T-cell (primary cell): ENCODE data around the gene MIB1. TPM values are rescaled to one million over a fixed set of nuclear protein-coding genes. Genes with fewer than 3 reads are reported as not detected.

ENCODE experiments used
- ATAC-seq, 4 experiments: fragments of 200-7000 bp in 3 of 4; fragments of 150-1000 bp in 1 of 4; cut with Tn5 transposase; replicated peaks in 1 of 4; 1 replicate in 3 of 4; 2 replicates in 1 of 4; pipeline ENCODE4 v1.10.0; 2021; ENCODE audit warnings: moderate library complexity in 3 of 4, mild to moderate bottlenecking in 2 of 4, moderate number of reproducible peaks in 1 of 4
- CTCF ChIA-PET, 2 donors: fragments of 300-600 bp; sonication (Branson Sonifier 250); formaldehyde crosslinking; loops; one replicate each; lab custom pipeline; 2022; ENCODE audit warnings: antibody characterized with exemption in 2 of 2; lab: Charles Lee
- POLR2A ChIA-PET, 2 donors: fragments of 300-600 bp; sonication (Branson Sonifier 250); formaldehyde crosslinking; loops; one replicate each; lab custom pipeline; 2022; ENCODE audit warnings: antibody characterized with exemption in 2 of 2; lab: Charles Lee
- DNase-seq, 35 experiments: peaks; one replicate each; pipeline versions ENCODE4 v3.0.0 to v3.0.0-alpha.2; 2013 to 2023
- H3K27ac ChIP-seq: one replicate; pipeline ENCODE4 v1.5.1; 2013; ENCODE audit warnings: low read length
- H3K27me3 ChIP-seq, 2 experiments: replicated peaks in 1 of 2; 1 replicate in 1 of 2; 2 replicates in 1 of 2; pipeline versions ENCODE4 v1.6.1 to v1.7.0; 2013; ENCODE audit warnings: low read length in 1 of 2, mixed read lengths in 1 of 2; ENCODE audit not compliant: control insufficient read depth in 2 of 2, insufficient read depth in 2 of 2; ENCODE audit errors: extremely low read depth in 1 of 2
- H3K36me3 ChIP-seq, 2 donors: 1 replicate in 1 of 2; 2 replicates in 1 of 2; pipeline versions ENCODE4 v1.6.1 to v1.7.0; 2013; ENCODE audit warnings: low read length in 1 of 2; ENCODE audit not compliant: control insufficient read depth in 2 of 2, insufficient read depth in 1 of 2; ENCODE audit errors: extremely low read depth in 1 of 2
- H3K4me1 ChIP-seq, 2 experiments: 1 replicate in 1 of 2; 2 replicates in 1 of 2; pipeline versions ENCODE4 v1.6.1 to v1.7.0; 2013; ENCODE audit warnings: low read length in 2 of 2, mixed read lengths in 1 of 2; ENCODE audit not compliant: insufficient read depth in 2 of 2, control insufficient read depth in 1 of 2; ENCODE audit errors: extremely low read depth in 1 of 2
- H3K4me3 ChIP-seq, 2 donors: 1 replicate in 1 of 2; 2 replicates in 1 of 2; pipeline versions ENCODE4 v1.5.1 to v1.7.0; 2013; ENCODE audit warnings: mild to moderate bottlenecking in 2 of 2, low read length in 1 of 2, moderate library complexity in 1 of 2; ENCODE audit not compliant: control insufficient read depth in 1 of 2; ENCODE audit errors: extremely low read depth in 1 of 2
- H3K9me3 ChIP-seq: 2 replicates; pipeline ENCODE4 v1.7.0; 2013
- H3K27ac Mint-ChIP-seq, 2 donors: one replicate each; pipeline ENCODE4 v1.8.0; 2020 to 2021; ENCODE audit warnings: mild to moderate bottlenecking in 2 of 2, mixed read lengths in 2 of 2
- H3K27me3 Mint-ChIP-seq, 2 donors: one replicate each; pipeline ENCODE4 v1.8.0; 2021 to 2022; ENCODE audit warnings: mixed read lengths in 2 of 2
- H3K36me3 Mint-ChIP-seq: one replicate; pipeline ENCODE4 v1.8.0; 2021; ENCODE audit warnings: mixed read lengths
- H3K4me1 Mint-ChIP-seq, 3 donors: one replicate each; pipeline ENCODE4 v1.8.0; 2020 to 2022; ENCODE audit warnings: mixed read lengths in 3 of 3, mild to moderate bottlenecking in 1 of 3
- H3K4me3 Mint-ChIP-seq, 3 donors: one replicate each; pipeline ENCODE4 v1.8.0; 2020 to 2022; ENCODE audit warnings: mild to moderate bottlenecking in 3 of 3, mixed read lengths in 3 of 3, moderate library complexity in 3 of 3
- H3K9me3 Mint-ChIP-seq, 3 donors: one replicate each; pipeline ENCODE4 v1.8.0; 2020 to 2022; ENCODE audit warnings: mixed read lengths in 3 of 3
- WGBS: methylation state at CpG from one replicate; pipeline ENCODE4 v1.1.5; 2013; ENCODE audit warnings: missing lambda C conversion rate; ENCODE audit not compliant: insufficient coverage; 5-methylcytosine and 5-hydroxymethylcytosine counted together
- total RNA-seq, 35 experiments: library from RNA in 6 of 35; stranded (reverse) in 6 of 35; fragments of 120-200 nt in 1 of 35; gene quantifications; one replicate each; pipeline versions ENCODE4 v1.2.1 to v1.2.4 and lab custom pipeline; 2013 to 2026

MIB1 gene
- total RNA-seq, 5 donors from 2014 or later (not counting 1 experiment from before 2014, with no cell fraction given) = 23.5 to 46.1 (median 34.3) TPM

DNA sequence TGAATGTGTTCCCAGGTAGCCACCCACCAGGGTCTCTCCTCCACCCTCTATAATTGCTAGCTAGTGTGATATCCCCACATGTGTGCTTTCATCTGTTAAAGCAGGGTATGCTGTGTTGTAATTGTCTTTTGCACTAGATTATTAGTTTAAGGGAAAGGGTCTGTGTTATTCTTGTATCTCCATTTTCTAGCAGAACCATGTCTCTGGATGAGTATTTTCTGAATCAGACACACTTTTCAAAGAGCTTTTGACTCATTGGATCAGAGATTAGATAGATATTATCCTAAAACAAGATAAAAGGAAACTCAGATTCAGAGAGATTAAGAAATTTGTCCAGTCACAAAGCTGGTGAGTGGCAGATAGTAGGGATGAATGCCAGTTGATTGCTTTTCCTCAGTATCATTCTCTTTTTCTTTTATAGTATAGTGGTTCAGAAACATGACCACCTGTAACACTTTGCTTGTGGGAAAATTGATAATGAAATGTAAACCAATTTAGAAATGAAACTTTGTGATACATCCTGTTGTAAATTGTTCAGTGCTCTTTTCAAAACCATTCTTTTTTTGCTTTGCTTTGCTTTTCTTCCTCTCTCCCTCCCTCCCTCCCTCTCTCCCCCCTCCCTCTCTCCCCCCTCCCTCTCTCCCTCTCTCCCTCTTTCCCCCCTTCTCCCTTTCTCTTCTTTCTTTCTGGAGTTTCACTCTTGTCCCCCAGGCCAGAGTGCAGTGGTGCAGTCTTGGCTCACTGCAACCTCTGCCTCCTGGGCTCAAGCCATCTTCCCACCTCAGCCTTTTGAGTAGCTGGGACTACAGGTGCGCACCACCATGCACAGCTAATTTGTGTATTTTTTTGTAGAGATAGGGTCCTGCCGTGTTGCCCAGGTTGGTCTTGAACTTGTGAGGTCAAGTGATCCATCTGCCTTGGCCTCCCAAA, 7.4 kb downstream of the MIB1 start:
- peaks cover 3% of the 10 kb centered on the region in 2 experiments for H3K4me1 ChIP-seq
- H3K27me3 ChIP-seq = no peaks in the 10 kb centered on the region
- H3K36me3 ChIP-seq = no peaks in the 10 kb centered on the region
- no peak overlapping the region for H3K4me3 ChIP-seq
- POLR2A ChIA-PET = interaction anchor here in 1 of 2 donors (0.6 kb wide), 1 partner anchor 1740 kb away, joined by 13 read pairs; no protein-coding TSS in a partner anchor
- DNase-seq (no peak), ATAC-seq (peak in 1 of 4 experiments; percentile 9)
- peaks cover 54 to 57% (median 56%) of the 10 kb centered on the region in 3 donors for H3K4me1 Mint-ChIP-seq
- H3K9me3 ChIP-seq = no peaks in the 10 kb centered on the region
- no peak overlapping the region for H3K4me3 Mint-ChIP-seq
- WGBS = no CpG with 5 or more reads among the region's 2 CpGs
- H3K27ac Mint-ChIP-seq = peak overlapping the region; percentile 63 to 70
- no peaks in the 10 kb centered on the region for H3K36me3 Mint-ChIP-seq
- H3K9me3 Mint-ChIP-seq = no peaks in the 10 kb centered on the region
- CTCF ChIA-PET = interaction anchor here (0.5 to 1.1 kb wide), 4 partner anchors 136 to 1560 kb away, joined by 3 to 4 read pairs (median 3); partner anchors contain the start of genes ESCO1 (in 1 of the 2) and SNRPD1 (in 1 of the 2)
- H3K27me3 Mint-ChIP-seq = no peaks in the 10 kb centered on the region
- H3K27ac ChIP-seq = peak overlapping the region; percentile 11

DNA sequence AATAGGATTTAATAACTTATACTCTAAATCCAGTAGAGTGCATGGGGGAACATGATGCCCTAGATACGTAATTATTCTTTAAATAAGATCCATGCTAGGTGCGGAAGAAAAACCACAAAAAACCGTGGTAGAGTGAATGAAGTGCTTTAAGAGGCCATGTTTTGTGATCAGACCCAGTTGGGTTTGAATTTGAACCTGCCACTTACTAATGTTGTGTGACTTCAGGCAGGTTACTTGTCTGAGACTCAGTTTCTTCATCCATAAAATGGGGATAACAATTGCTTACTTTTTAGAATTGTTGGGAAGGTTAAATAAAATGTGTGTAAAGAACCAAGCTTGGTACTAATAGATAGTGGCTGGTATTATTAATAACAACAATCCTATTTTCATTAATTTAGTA, 17.2 kb downstream of the MIB1 start:
- WGBS = 92% methylated on average over 2 of the region's 3 CpGs
- peaks cover 28 to 40% (median 35%) of the 10 kb centered on the region in 3 donors for H3K4me1 Mint-ChIP-seq
- DNase-seq = no peak

DNA sequence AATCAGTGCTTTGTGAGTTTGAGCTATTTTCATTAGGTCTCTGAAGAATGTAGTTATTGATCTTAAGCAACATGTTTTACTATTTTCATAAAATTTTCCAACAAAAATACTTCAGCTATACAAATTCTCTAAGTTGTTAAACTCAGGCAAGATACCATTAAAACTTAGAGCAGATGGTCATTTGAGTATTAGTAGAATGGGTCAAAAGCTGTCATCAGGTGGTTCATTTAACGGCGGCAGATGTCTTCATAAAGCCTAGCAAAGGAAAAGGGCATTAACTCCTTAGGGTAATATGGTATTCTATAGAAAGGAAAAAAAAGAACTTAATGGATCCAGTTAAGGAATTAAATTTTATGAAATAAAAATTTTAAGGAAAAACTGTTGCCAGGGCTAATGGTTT, 19.2 kb downstream of the MIB1 start:
- POLR2A ChIA-PET = interaction anchor here in 1 of 2 donors (1.1 kb wide), 1 partner anchor 70 kb away, joined by 3 read pairs; no protein-coding TSS in a partner anchor
- H3K27ac ChIP-seq = no peak overlapping the region
- Mint-ChIP-seq H3K27me3 (no peaks in the 10 kb centered on the region), H3K36me3 (peaks cover 3% of the 10 kb centered on the region), H3K9me3 (no peaks in the 10 kb centered on the region), H3K4me1 (peaks cover 25 to 36% (median 30%) of the 10 kb centered on the region in 3 donors), H3K4me3 (no peak overlapping the region), H3K27ac (no peak overlapping the region)
- 100% methylated on average over 1 of the region's 2 CpGs for WGBS
- DNase-seq (no peak), ATAC-seq (no peak)
- no peaks in the 10 kb centered on the region for H3K36me3 ChIP-seq
- no peaks in the 10 kb centered on the region for H3K9me3 ChIP-seq
- no peaks in the 10 kb centered on the region for H3K27me3 ChIP-seq
- no peaks in the 10 kb centered on the region for H3K4me1 ChIP-seq
- CTCF ChIA-PET = no interaction called here
- no peak overlapping the region for H3K4me3 ChIP-seq

More for the DNA sequence above, 17.2 kb downstream of the MIB1 start:
- peaks cover 6% of the 10 kb centered on the region for H3K36me3 Mint-ChIP-seq
- Histone ChIP-seq H3K27ac (no peak overlapping the region), H3K36me3 (no peaks in the 10 kb centered on the region), H3K4me1 (no peaks in the 10 kb centered on the region), H3K4me3 (no peak overlapping the region), H3K27me3 (no peaks in the 10 kb centered on the region), H3K9me3 (no peaks in the 10 kb centered on the region)
- H3K27me3 Mint-ChIP-seq = no peaks in the 10 kb centered on the region
- no peak overlapping the region for H3K4me3 Mint-ChIP-seq
- CTCF ChIA-PET = no interaction called here
- ATAC-seq = no peak
- H3K27ac Mint-ChIP-seq = no peak overlapping the region
- H3K9me3 Mint-ChIP-seq = no peaks in the 10 kb centered on the region
- POLR2A ChIA-PET = no interaction called here

DNA sequence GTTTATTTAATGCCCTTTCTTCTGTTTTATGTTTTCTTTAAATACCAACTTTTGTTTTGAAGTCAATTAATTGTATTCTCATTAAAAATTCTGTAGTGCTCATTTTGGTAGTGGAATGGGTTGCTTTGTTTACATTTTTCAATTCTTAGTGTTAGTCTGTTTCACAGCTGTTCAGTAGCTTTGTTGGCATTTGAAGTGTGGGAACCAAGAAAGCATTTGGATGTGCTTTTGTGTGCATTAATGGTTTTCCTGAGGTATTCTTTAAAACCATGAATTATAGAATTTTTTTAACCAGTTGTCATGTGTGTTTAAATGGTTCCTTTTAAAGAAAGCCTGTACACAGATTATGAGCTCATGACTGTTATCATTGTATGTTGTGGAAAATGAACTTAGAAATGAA, 19.7 kb downstream of the MIB1 start:
- no peaks in the 10 kb centered on the region for H3K4me1 ChIP-seq
- Mint-ChIP-seq H3K27ac (no peak overlapping the region), H3K36me3 (peaks cover 5% of the 10 kb centered on the region), H3K4me3 (no peak overlapping the region), H3K9me3 (no peaks in the 10 kb centered on the region), H3K4me1 (peaks cover 23 to 34% (median 26%) of the 10 kb centered on the region in 3 donors), H3K27me3 (no peaks in the 10 kb centered on the region)
- H3K36me3 ChIP-seq = no peaks in the 10 kb centered on the region
- H3K27ac ChIP-seq = no peak overlapping the region
- H3K9me3 ChIP-seq = no peaks in the 10 kb centered on the region
- CTCF ChIA-PET = no interaction called here
- no peak overlapping the region for H3K4me3 ChIP-seq
- no peaks in the 10 kb centered on the region for H3K27me3 ChIP-seq
- POLR2A ChIA-PET = interaction anchor here in 1 of 2 donors (0.7 to 1.1 kb wide), 2 partner anchors 70 to 195 kb away, joined by 3 to 4 read pairs; no protein-coding TSS in a partner anchor
- DNase-seq = no peak
- ATAC-seq = no peak

DNA sequence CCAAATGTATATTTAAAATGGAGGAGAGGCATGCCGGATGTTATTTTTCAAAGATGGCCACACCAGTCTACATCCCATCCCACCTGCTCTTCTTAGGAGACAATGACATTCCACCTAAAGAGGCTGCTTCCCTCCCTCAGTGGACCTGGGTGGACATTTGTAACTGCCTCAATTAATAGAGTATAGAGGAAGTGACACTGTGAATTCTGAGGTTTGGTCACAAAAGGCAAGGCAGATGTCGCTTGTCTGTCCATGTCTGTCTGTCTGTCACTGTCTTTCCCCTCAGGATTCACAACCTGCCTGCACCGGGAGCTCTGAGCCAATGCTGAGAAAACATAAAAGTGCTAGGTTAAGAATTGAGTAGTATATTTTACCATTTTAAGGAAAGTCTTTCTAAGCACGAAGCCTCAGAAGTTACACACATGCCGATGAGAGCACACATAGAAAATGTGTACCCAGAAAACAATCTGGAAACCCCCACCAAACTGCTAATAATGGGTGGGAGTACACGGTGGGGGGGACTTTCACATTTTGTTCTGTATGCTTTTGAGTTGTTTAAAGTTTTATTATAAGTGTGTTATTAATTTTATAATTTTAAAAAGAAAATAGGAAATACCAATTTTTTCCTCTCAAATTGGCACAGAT, 21.0 kb downstream of the MIB1 start:
- Mint-ChIP-seq H3K9me3 (no peaks in the 10 kb centered on the region), H3K4me3 (no peak overlapping the region), H3K27me3 (no peaks in the 10 kb centered on the region), H3K36me3 (peaks cover 17% of the 10 kb centered on the region), H3K27ac (no peak overlapping the region), H3K4me1 (peaks cover 23 to 34% (median 26%) of the 10 kb centered on the region in 3 donors)
- DNase-seq = no peak
- CTCF ChIA-PET = no interaction called here
- H3K4me3 ChIP-seq = no peak overlapping the region
- POLR2A ChIA-PET = no interaction called here
- H3K36me3 ChIP-seq = peaks cover 0 to 8% of the 10 kb centered on the region in 2 donors
- no peaks in the 10 kb centered on the region for H3K9me3 ChIP-seq
- no peak for ATAC-seq
- H3K27ac ChIP-seq = no peak overlapping the region
- WGBS = no CpG with 5 or more reads among the region's 6 CpGs
- no peaks in the 10 kb centered on the region for H3K4me1 ChIP-seq
- H3K27me3 ChIP-seq = no peaks in the 10 kb centered on the region

DNA sequence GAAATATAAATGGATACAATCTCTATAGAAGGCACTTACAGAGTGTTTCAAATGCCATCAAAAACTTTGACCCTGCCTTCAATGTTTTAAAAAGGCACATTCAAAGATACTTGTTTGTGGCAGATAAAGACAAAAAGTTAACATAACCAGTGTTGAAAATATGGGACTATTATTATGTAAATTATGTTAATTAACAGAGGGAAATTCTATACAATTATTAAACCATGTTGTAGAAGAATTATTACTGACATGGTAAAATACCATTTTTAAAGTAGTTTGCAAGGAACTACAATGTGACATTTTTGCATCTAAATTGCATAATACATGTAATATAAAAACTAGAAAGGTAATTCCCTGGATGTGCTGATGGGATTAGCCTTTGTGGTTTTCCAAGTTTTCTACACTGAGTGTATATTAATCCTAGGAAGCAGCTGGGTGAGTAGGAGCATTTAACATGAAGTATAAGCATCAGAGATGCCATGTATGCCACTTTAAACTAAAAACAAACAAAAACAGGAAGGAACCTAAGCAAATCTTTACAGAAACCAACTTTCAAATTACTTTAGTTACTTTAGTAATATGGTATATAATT, 21.7 kb downstream of the MIB1 start:
- Mint-ChIP-seq H3K4me1 (peaks cover 23 to 34% (median 26%) of the 10 kb centered on the region in 3 donors), H3K9me3 (no peaks in the 10 kb centered on the region), H3K27ac (no peak overlapping the region), H3K36me3 (peaks cover 23% of the 10 kb centered on the region), H3K27me3 (no peaks in the 10 kb centered on the region), H3K4me3 (no peak overlapping the region)
- no peak for ATAC-seq
- no peaks in the 10 kb centered on the region for H3K27me3 ChIP-seq
- ChIA-PET POLR2A (no interaction called here), CTCF (no interaction called here)
- no peak overlapping the region for H3K4me3 ChIP-seq
- no peak overlapping the region for H3K27ac ChIP-seq
- H3K4me1 ChIP-seq = no peaks in the 10 kb centered on the region
- no peaks in the 10 kb centered on the region for H3K9me3 ChIP-seq
- peaks cover 0 to 15% of the 10 kb centered on the region in 2 donors for H3K36me3 ChIP-seq
- no peak for DNase-seq
